PC-3 (cell line): ENCODE measurements around the gene DIAPH3.

Experiments used
- EZH2 ChIP-seq: fragments of 300-600 bp; sonication (generic); IDR thresholded peaks from one replicate; pipeline ENCODE4 v1.6.1; 2017; ENCODE audit warnings: antibody characterized with exemption, mild to moderate bottlenecking, low read length; ENCODE audit not compliant: unreplicated experiment
- EZH2phosphoT487 ChIP-seq: fragments of 300-600 bp; sonication (generic); IDR thresholded peaks from 2 replicates; pipeline ENCODE4 v1.6.1; 2018; ENCODE audit warnings: mild to moderate bottlenecking, antibody characterized with exemption, low read length, borderline replicate concordance
- TF ChIP-seq, protein P1 (sequence below): fragments of 300-600 bp; sonication (generic); conservative IDR thresholded peaks from 2 replicates; pipeline ENCODE4 v1.5.1; 2017; ENCODE audit warnings: antibody characterized with exemption, low read depth, mild to moderate bottlenecking, low read length

DNA sequence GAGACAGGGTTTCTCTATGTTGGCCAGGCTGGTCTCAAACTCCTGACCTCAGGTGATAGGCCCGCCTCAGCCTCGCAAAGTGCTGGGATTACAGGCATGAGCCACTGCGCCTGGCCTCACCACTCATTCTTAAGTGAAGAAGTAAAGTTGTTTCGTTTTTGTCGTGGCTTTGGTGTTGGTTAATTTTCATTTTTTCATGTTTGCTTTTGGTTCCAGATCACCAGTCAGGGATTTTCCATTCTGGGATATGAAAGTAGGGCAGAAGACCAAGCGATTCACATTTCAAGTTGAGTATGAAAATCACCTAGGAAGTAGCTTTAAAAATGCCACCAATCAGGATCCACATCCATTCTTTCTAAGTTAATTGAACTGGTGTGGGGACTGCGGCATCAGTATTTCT, 289.9 kb downstream of the DIAPH3 start:
- TF ChIP-seq, protein P1, sequence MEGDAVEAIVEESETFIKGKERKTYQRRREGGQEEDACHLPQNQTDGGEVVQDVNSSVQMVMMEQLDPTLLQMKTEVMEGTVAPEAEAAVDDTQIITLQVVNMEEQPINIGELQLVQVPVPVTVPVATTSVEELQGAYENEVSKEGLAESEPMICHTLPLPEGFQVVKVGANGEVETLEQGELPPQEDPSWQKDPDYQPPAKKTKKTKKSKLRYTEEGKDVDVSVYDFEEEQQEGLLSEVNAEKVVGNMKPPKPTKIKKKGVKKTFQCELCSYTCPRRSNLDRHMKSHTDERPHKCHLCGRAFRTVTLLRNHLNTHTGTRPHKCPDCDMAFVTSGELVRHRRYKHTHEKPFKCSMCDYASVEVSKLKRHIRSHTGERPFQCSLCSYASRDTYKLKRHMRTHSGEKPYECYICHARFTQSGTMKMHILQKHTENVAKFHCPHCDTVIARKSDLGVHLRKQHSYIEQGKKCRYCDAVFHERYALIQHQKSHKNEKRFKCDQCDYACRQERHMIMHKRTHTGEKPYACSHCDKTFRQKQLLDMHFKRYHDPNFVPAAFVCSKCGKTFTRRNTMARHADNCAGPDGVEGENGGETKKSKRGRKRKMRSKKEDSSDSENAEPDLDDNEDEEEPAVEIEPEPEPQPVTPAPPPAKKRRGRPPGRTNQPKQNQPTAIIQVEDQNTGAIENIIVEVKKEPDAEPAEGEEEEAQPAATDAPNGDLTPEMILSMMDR = no peak
- TF ChIP-seq EZH2 (no peak), EZH2phosphoT487 (no peak)
